Fibroblast of lung (primary cell): ENCODE measurements around the gene FHL5. TPM values are rescaled to one million over a fixed set of nuclear protein-coding genes. Genes with fewer than 3 reads are reported as not detected.

Source experiments
- DNase-seq, 2 donors: peaks; one replicate each; pipeline versions ENCODE4 v3.0.0 to v3.0.0-alpha.2; 2010; ENCODE audit warnings: low read depth in 2 of 2
- H2AFZ ChIP-seq: 2 replicates; pipeline ENCODE4 v1.5.1; 2012; ENCODE audit warnings: low read length, control low read depth, inconsistent platforms
- H3K27ac ChIP-seq: 2 replicates; pipeline ENCODE4 v1.5.1; 2011; ENCODE audit warnings: low read length, control low read depth; ENCODE audit not compliant: insufficient read depth
- H3K27me3 ChIP-seq: 2 replicates; pipeline ENCODE4 v1.5.1; 2011; ENCODE audit warnings: mild to moderate bottlenecking, low read length; ENCODE audit not compliant: control insufficient read depth, insufficient read depth
- H3K36me3 ChIP-seq: 2 replicates; pipeline ENCODE4 v1.5.1; 2011; ENCODE audit warnings: low read length; ENCODE audit not compliant: control insufficient read depth, insufficient read depth
- H3K4me1 ChIP-seq: 2 replicates; pipeline ENCODE4 v1.5.1; 2011; ENCODE audit warnings: low read length; ENCODE audit not compliant: control insufficient read depth, insufficient read depth; ENCODE audit errors: extremely low read depth
- H3K4me2 ChIP-seq: 2 replicates; pipeline ENCODE4 v1.5.1; 2011; ENCODE audit warnings: low read length, control low read depth; ENCODE audit not compliant: insufficient read depth; ENCODE audit errors: extremely low read depth
- H3K4me3 ChIP-seq, 4 experiments: fragments of 200-600 bp in 1 of 4; sonication (generic) in 1 of 4; replicated peaks in 1 of 4; 2 replicates each; pipeline ENCODE4 v1.5.1; 2011 to 2016; ENCODE audit warnings: low read length in 4 of 4, low read depth in 3 of 4, mild to moderate bottlenecking in 3 of 4, control low read depth in 2 of 4, inconsistent platforms in 1 of 4, mixed read lengths in 1 of 4; ENCODE audit not compliant: insufficient read depth in 1 of 4; ENCODE audit errors: control extremely low read depth in 1 of 4
- H3K79me2 ChIP-seq: 2 replicates; pipeline ENCODE4 v1.5.1; 2012; ENCODE audit warnings: mild to moderate bottlenecking, low read length, inconsistent platforms; ENCODE audit not compliant: control insufficient read depth, insufficient read depth
- H3K9ac ChIP-seq: 2 replicates; pipeline ENCODE4 v1.5.1; 2011; ENCODE audit warnings: mild to moderate bottlenecking, low read length, control low read depth; ENCODE audit not compliant: insufficient read depth
- H3K9me3 ChIP-seq: 2 replicates; pipeline ENCODE4 v1.5.1; 2012; ENCODE audit warnings: low read depth, low read length; ENCODE audit not compliant: control insufficient read depth, insufficient read depth
- H4K20me1 ChIP-seq: 2 replicates; pipeline ENCODE4 v1.5.1; 2011; ENCODE audit warnings: low read length; ENCODE audit not compliant: control insufficient read depth, insufficient read depth; ENCODE audit errors: extremely low read depth
- CTCF ChIP-seq, 2 donors: IDR thresholded peaks in 1 of 2; conservative IDR thresholded peaks in 1 of 2; 1 replicate in 1 of 2; 2 replicates in 1 of 2; pipeline ENCODE4 v1.5.1; 2011 to 2012; ENCODE audit warnings: low read length in 2 of 2, control low read depth in 1 of 2, inconsistent platforms in 1 of 2, low read depth in 1 of 2, mild to moderate bottlenecking in 1 of 2
- EZH2 ChIP-seq: IDR thresholded peaks from 2 replicates; pipeline ENCODE4 v1.5.1; 2012; ENCODE audit warnings: low read length, control low read depth, mild to moderate bottlenecking; ENCODE audit errors: missing control alignments
- polyA plus RNA-seq, 2 donors: library from polyadenylated mRNA; depleted of rRNA in 1 of 2; stranded (reverse) in 1 of 2; unstranded in 1 of 2; fragments of >200 nt; gene quantifications; 2 replicates each; pipeline ENCODE4 v1.2.1, GENCODE V29; 2011 to 2012; ENCODE audit warnings: missing spikeins in 1 of 2
- total RNA-seq: library from RNA; depleted of rRNA; stranded (reverse); fragments of >200 nt; gene quantifications from 2 replicates; pipeline ENCODE4 v1.2.1, GENCODE V29; 2014

FHL5 gene
- total and polyA plus RNA-seq, 2 donors (not counting 1 experiment from before 2014, with no cell fraction given) = 0.03 TPM; not detected in 1

GRCh38 chr6:96611342-96611991 lies 48.5 kb downstream of the FHL5 start:
- Histone ChIP-seq H3K4me3 (no peak overlapping the region), H3K27me3 (no peaks in the 10 kb centered on the region), H3K4me2 (no peak overlapping the region), H3K36me3 (no peaks in the 10 kb centered on the region), H2AFZ (no peak overlapping the region), H4K20me1 (no peaks in the 10 kb centered on the region), H3K9ac (no peak overlapping the region), H3K9me3 (no peaks in the 10 kb centered on the region), H3K27ac (no peak overlapping the region), H3K79me2 (no peaks in the 10 kb centered on the region), H3K4me1 (no peaks in the 10 kb centered on the region)
- DNase-seq = no peak
- TF ChIP-seq EZH2 (no peak), CTCF (conservative IDR thresholded peaks at IDR 0.05 in 1 of 2, IDR thresholded peaks at IDR 0.05 in 1 of 2; ENCODE audit: low read depth in 1 of 2, low read length in 2 of 2) (no peak)

GRCh38 chr6:96613291-96613999 lies 50.5 kb downstream of the FHL5 start:
- Histone ChIP-seq H3K79me2 (no peaks in the 10 kb centered on the region), H3K4me3 (no peak overlapping the region), H4K20me1 (no peaks in the 10 kb centered on the region), H3K27ac (no peak overlapping the region), H2AFZ (no peak overlapping the region), H3K4me1 (no peaks in the 10 kb centered on the region), H3K4me2 (no peak overlapping the region), H3K9ac (no peak overlapping the region), H3K27me3 (no peaks in the 10 kb centered on the region), H3K9me3 (no peaks in the 10 kb centered on the region), H3K36me3 (no peaks in the 10 kb centered on the region)
- no peak for DNase-seq
- no peak for TF ChIP-seq CTCF (conservative IDR thresholded peaks at IDR 0.05 in 1 of 2, IDR thresholded peaks at IDR 0.05 in 1 of 2; ENCODE audit: low read depth in 1 of 2, low read length in 2 of 2)
- no peak for TF ChIP-seq EZH2

DNA sequence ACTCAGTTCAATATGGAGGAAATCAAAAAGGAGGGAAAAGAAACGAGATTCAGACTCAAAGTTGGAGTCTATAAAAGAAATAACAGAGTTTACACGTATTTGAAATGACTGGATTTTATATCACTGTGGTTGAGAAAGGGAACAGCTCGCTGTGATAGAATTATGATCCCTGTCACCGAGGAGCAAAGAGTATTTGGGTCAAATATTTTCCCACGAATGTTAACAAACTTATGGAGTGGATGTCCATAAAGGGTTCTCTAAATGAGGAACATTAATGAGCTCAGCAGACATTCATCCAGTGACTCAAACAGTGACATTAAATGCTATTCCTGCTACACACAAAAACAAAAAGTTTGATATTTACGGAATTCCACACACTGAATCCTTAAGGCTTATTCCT lies 57.9 kb downstream of the FHL5 start:
- Histone ChIP-seq H3K4me2 (no peak overlapping the region), H3K27me3 (no peaks in the 10 kb centered on the region), H4K20me1 (no peaks in the 10 kb centered on the region), H3K79me2 (no peaks in the 10 kb centered on the region), H3K4me3 (no peak overlapping the region), H3K9me3 (no peaks in the 10 kb centered on the region), H3K27ac (no peak overlapping the region), H3K36me3 (no peaks in the 10 kb centered on the region), H3K9ac (no peak overlapping the region), H3K4me1 (no peaks in the 10 kb centered on the region), H2AFZ (no peak overlapping the region)
- no peak for DNase-seq
- TF ChIP-seq EZH2 = no peak
- no peak for TF ChIP-seq CTCF (conservative IDR thresholded peaks at IDR 0.05 in 1 of 2, IDR thresholded peaks at IDR 0.05 in 1 of 2; ENCODE audit: low read depth in 1 of 2, low read length in 2 of 2)
